HEK293 (cell line): ENCODE measurements around the gene RAB24.

ENCODE experiments used
- CTCF ChIA-PET: fragments of 350-600 bp; formaldehyde crosslinking; extraction: SDS; loops from one replicate; lab custom pipeline; 2021; ENCODE audit warnings: antibody characterized with exemption; lab: Yijun Ruan, JAX
- POLR2A ChIA-PET: fragments of 300-600 bp; formaldehyde crosslinking; extraction: SDS; loops from one replicate; lab custom pipeline; 2020; ENCODE audit warnings: antibody characterized with exemption, inconsistent platforms; lab: Yijun Ruan, JAX
- H3K27ac ChIP-seq: fragments of 200-500 bp; sonication (Bioruptor generic); 2 replicates; pipeline ENCODE4 v1.5.1; 2014; ENCODE audit warnings: low read depth, low read length, control low read depth, inconsistent platforms; ENCODE audit errors: extremely low read depth
- H3K36me3 ChIP-seq, 2 experiments: fragments of 200-500 bp in 1 of 2; sonication (Bioruptor generic) in 1 of 2; 1 replicate in 1 of 2; 2 replicates in 1 of 2; pipeline ENCODE4 v1.5.1; 2014 to 2017; ENCODE audit warnings: inconsistent platforms in 2 of 2, low read length in 2 of 2; ENCODE audit not compliant: control insufficient read depth in 2 of 2, insufficient read depth in 1 of 2
- H3K4me1 ChIP-seq: fragments of 200-500 bp; sonication (Bioruptor generic); 2 replicates; pipeline ENCODE4 v1.5.1; 2014; ENCODE audit warnings: mild to moderate bottlenecking, low read length, inconsistent platforms; ENCODE audit not compliant: control insufficient read depth, insufficient read depth
- H3K4me3 ChIP-seq: 2 replicates; pipeline ENCODE4 v1.5.1; 2011; ENCODE audit warnings: low read depth, mild to moderate bottlenecking, control low read depth, low read length, moderate library complexity
- H3K9me3 ChIP-seq: fragments of 200-500 bp; sonication (Bioruptor generic); 2 replicates; pipeline ENCODE4 v1.5.1; 2014; ENCODE audit warnings: low read depth, low read length, inconsistent platforms; ENCODE audit not compliant: control insufficient read depth, insufficient read depth
- HIC1 ChIP-seq: fragments of 450-650 bp; formaldehyde crosslinking; IDR thresholded peaks from 2 replicates; pipeline ENCODE4 v1.5.1; 2016; ENCODE audit warnings: missing biosample characterization, missing genetic modification characterization
- REPIN1 ChIP-seq: fragments of 450-650 bp; formaldehyde crosslinking; IDR thresholded peaks from 2 replicates; pipeline ENCODE4 v1.5.1; 2017; ENCODE audit warnings: missing biosample characterization, missing genetic modification characterization, low read depth
- SP7 ChIP-seq: fragments of 450-650 bp; formaldehyde crosslinking; IDR thresholded peaks from 2 replicates; pipeline ENCODE4 v1.5.1; 2016; ENCODE audit warnings: missing biosample characterization, missing genetic modification characterization
- YY1 ChIP-seq: fragments of 450-650 bp; formaldehyde crosslinking; IDR thresholded peaks from 2 replicates; pipeline ENCODE4 v1.5.1; 2018; ENCODE audit warnings: missing biosample characterization, missing genetic modification characterization
- YY2 ChIP-seq: fragments of 450-650 bp; formaldehyde crosslinking; IDR thresholded peaks from 2 replicates; pipeline ENCODE4 v1.5.1; 2016; ENCODE audit warnings: missing biosample characterization, missing genetic modification characterization
- ZBTB11 ChIP-seq: fragments of 450-650 bp; formaldehyde crosslinking; conservative IDR thresholded peaks from 2 replicates; pipeline ENCODE4 v1.5.1; 2016; ENCODE audit warnings: low read depth, missing biosample characterization, missing genetic modification characterization
- ZNF174 ChIP-seq: fragments of 450-650 bp; formaldehyde crosslinking; IDR thresholded peaks from 2 replicates; pipeline ENCODE4 v1.5.0; 2017; ENCODE audit warnings: missing biosample characterization, mild to moderate bottlenecking, missing genetic modification characterization
- ZNF19 ChIP-seq: fragments of 450-650 bp; formaldehyde crosslinking; IDR thresholded peaks from 2 replicates; pipeline ENCODE4; 2016; ENCODE audit warnings: missing biosample characterization, missing genetic modification characterization, low read depth
- ZNF2 ChIP-seq: fragments of 450-650 bp; formaldehyde crosslinking; IDR thresholded peaks from 2 replicates; pipeline ENCODE4 v1.5.1; 2016; ENCODE audit warnings: missing biosample characterization, missing genetic modification characterization
- ZNF211 ChIP-seq: fragments of 450-650 bp; formaldehyde crosslinking; IDR thresholded peaks from 2 replicates; pipeline ENCODE4 v1.5.1; 2016; ENCODE audit warnings: low read depth, missing biosample characterization, missing genetic modification characterization
- ZNF239 ChIP-seq: fragments of 450-650 bp; formaldehyde crosslinking; IDR thresholded peaks from 2 replicates; pipeline ENCODE4 v1.5.1; 2016; ENCODE audit warnings: missing biosample characterization, missing genetic modification characterization
- ZNF280C ChIP-seq: fragments of 450-650 bp; formaldehyde crosslinking; IDR thresholded peaks from 2 replicates; pipeline ENCODE4 v1.5.1; 2016; ENCODE audit warnings: missing biosample characterization, missing genetic modification characterization
- ZNF391 ChIP-seq: fragments of 450-650 bp; formaldehyde crosslinking; IDR thresholded peaks from 2 replicates; pipeline ENCODE4 v1.5.1; 2016; ENCODE audit warnings: low read depth, missing biosample characterization, missing genetic modification characterization, borderline replicate concordance
- ZNF423 ChIP-seq: fragments of 450-650 bp; formaldehyde crosslinking; IDR thresholded peaks from 2 replicates; pipeline ENCODE4 v1.5.1; 2016; ENCODE audit warnings: missing biosample characterization, missing genetic modification characterization
- ZNF521 ChIP-seq: fragments of 450-650 bp; formaldehyde crosslinking; IDR thresholded peaks from 2 replicates; pipeline ENCODE4 v1.5.1; 2017; ENCODE audit warnings: missing biosample characterization, mild to moderate bottlenecking, missing genetic modification characterization
- ZNF555 ChIP-seq: fragments of 450-650 bp; formaldehyde crosslinking; conservative IDR thresholded peaks from 2 replicates; pipeline ENCODE4 v1.5.1; 2017; ENCODE audit warnings: missing biosample characterization, mild to moderate bottlenecking, missing genetic modification characterization, inconsistent platforms
- ZNF558 ChIP-seq: fragments of 450-650 bp; formaldehyde crosslinking; IDR thresholded peaks from 2 replicates; pipeline ENCODE4 v1.5.1; 2016; ENCODE audit warnings: missing biosample characterization, missing genetic modification characterization
- ZNF658 ChIP-seq: fragments of 450-650 bp; formaldehyde crosslinking; IDR thresholded peaks from 2 replicates; pipeline ENCODE4; 2016; ENCODE audit warnings: missing biosample characterization, missing genetic modification characterization
- ZNF660 ChIP-seq: fragments of 450-650 bp; IDR thresholded peaks from 2 replicates; pipeline ENCODE4 v1.5.1; 2018; ENCODE audit warnings: missing biosample characterization, mild to moderate bottlenecking, missing genetic modification characterization
- ZNF707 ChIP-seq: fragments of 450-650 bp; formaldehyde crosslinking; IDR thresholded peaks from 2 replicates; pipeline ENCODE4 v1.5.1; 2016; ENCODE audit warnings: missing biosample characterization, missing genetic modification characterization
- ZNF747 ChIP-seq: fragments of 450-650 bp; formaldehyde crosslinking; IDR thresholded peaks from 2 replicates; pipeline ENCODE4 v1.5.1; 2016; ENCODE audit warnings: missing biosample characterization, missing genetic modification characterization
- ZNF785 ChIP-seq: fragments of 450-650 bp; formaldehyde crosslinking; IDR thresholded peaks from 2 replicates; pipeline ENCODE4 v1.5.1; 2016; ENCODE audit warnings: missing biosample characterization, missing genetic modification characterization
- ZNF792 ChIP-seq: fragments of 450-650 bp; formaldehyde crosslinking; IDR thresholded peaks from 2 replicates; pipeline ENCODE4 v1.5.1; 2016; ENCODE audit warnings: missing biosample characterization, missing genetic modification characterization
- TF ChIP-seq, protein P1 (sequence below): fragments of 450-650 bp; formaldehyde crosslinking; IDR thresholded peaks from 2 replicates; pipeline ENCODE4 v1.5.1; 2016; ENCODE audit warnings: missing biosample characterization, missing genetic modification characterization
- TF ChIP-seq, protein P2 (sequence below): fragments of 450-650 bp; formaldehyde crosslinking; IDR thresholded peaks from 2 replicates; pipeline ENCODE4 v1.5.0; 2017; ENCODE audit warnings: missing biosample characterization, missing genetic modification characterization, borderline replicate concordance

RAB24 gene

DNA sequence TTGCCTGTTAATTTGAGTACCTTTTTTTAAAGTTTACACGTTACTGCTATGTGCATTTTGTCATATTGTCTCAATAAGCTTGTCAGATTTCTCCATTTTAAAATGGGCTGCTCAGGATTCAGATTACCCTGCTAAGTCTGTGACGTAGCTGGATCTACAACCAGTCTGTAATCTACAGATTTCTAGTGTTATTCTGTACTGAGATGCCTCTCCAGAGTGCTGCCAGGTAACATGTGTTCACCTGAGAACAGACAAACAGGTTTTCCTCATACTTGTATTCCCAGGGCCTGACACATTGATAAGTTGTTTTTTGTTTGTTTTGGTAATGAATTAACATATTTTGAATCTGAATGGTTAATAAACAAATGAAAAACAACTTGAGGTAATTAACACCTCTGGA, 15.3 kb downstream of the RAB24 start:
- Histone ChIP-seq H3K27ac (no peak overlapping the region), H3K4me1 (no peaks in the 10 kb centered on the region), H3K36me3 (peaks cover 67 to 86% of the 10 kb centered on the region in 2 experiments), H3K4me3 (no peak overlapping the region), H3K9me3 (no peaks in the 10 kb centered on the region)
- CTCF ChIA-PET: interaction anchor here (0.6 kb wide), 1 partner anchor 710 kb away, joined by 3 read pairs; no protein-coding TSS in a partner anchor
- TF ChIP-seq, protein P1, sequence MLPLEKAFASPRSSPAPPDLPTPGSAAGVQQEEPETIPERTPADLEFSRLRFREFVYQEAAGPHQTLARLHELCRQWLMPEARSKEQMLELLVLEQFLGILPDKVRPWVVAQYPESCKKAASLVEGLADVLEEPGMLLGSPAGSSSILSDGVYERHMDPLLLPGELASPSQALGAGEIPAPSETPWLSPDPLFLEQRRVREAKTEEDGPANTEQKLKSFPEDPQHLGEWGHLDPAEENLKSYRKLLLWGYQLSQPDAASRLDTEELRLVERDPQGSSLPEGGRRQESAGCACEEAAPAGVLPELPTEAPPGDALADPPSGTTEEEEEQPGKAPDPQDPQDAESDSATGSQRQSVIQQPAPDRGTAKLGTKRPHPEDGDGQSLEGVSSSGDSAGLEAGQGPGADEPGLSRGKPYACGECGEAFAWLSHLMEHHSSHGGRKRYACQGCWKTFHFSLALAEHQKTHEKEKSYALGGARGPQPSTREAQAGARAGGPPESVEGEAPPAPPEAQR: no peak
- no peak for TF ChIP-seq YY2 (tag by site-specific recombination)
- TF ChIP-seq ZNF792 (tag by site-specific recombination): no peak
- TF ChIP-seq ZNF660 (tag by site-specific recombination): no peak
- TF ChIP-seq ZNF521: no peak
- no peak for TF ChIP-seq SP7 (tag by site-specific recombination)
- no peak for TF ChIP-seq ZNF785 (tag by site-specific recombination)
- TF ChIP-seq, protein P2, sequence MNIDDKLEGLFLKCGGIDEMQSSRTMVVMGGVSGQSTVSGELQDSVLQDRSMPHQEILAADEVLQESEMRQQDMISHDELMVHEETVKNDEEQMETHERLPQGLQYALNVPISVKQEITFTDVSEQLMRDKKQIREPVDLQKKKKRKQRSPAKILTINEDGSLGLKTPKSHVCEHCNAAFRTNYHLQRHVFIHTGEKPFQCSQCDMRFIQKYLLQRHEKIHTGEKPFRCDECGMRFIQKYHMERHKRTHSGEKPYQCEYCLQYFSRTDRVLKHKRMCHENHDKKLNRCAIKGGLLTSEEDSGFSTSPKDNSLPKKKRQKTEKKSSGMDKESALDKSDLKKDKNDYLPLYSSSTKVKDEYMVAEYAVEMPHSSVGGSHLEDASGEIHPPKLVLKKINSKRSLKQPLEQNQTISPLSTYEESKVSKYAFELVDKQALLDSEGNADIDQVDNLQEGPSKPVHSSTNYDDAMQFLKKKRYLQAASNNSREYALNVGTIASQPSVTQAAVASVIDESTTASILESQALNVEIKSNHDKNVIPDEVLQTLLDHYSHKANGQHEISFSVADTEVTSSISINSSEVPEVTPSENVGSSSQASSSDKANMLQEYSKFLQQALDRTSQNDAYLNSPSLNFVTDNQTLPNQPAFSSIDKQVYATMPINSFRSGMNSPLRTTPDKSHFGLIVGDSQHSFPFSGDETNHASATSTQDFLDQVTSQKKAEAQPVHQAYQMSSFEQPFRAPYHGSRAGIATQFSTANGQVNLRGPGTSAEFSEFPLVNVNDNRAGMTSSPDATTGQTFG: no peak
- TF ChIP-seq ZNF658: no peak
- no peak for TF ChIP-seq ZNF747 (tag by site-specific recombination)
- no peak for TF ChIP-seq ZNF174 (tag by site-specific recombination)
- no peak for TF ChIP-seq ZNF391
- no peak for TF ChIP-seq YY1
- POLR2A ChIA-PET: no interaction called here

- Histone ChIP-seq H3K9me3 (no peaks in the 10 kb centered on the region), H3K4me1 (no peaks in the 10 kb centered on the region), H3K36me3 (peaks cover 59 to 84% of the 10 kb centered on the region in 2 experiments), H3K4me3 (no peak overlapping the region), H3K27ac (no peak overlapping the region)
- CTCF ChIA-PET: interaction anchor here (0.6 to 1.3 kb wide), 3 partner anchors 13 to 179 kb away, joined by 3 to 4 read pairs (median 3); no protein-coding TSS in a partner anchor
- POLR2A ChIA-PET: no interaction called here
- no peak for TF ChIP-seq ZNF211
- no peak for TF ChIP-seq ZNF555 (tag by site-specific recombination)
- no peak for TF ChIP-seq ZBTB11 (tag by site-specific recombination)
- TF ChIP-seq ZNF423 (tag by site-specific recombination): no peak
- no peak for TF ChIP-seq ZNF19 (tag by site-specific recombination)
- TF ChIP-seq HIC1: no peak
- no peak for TF ChIP-seq REPIN1 (tag by site-specific recombination)
- no peak for TF ChIP-seq ZNF280C
- TF ChIP-seq ZNF707 (tag by site-specific recombination): no peak
- TF ChIP-seq ZNF2 (tag by site-specific recombination): no peak
- TF ChIP-seq ZNF558: no peak
- TF ChIP-seq ZNF239 (tag by site-specific recombination): no peak
These were observed 26.6 kb downstream of the RAB24 start for GRCh38 chr5:177276886-177277285.
